GM12891 (cell line): ENCODE results near the gene TFPT.
A peak's percentile ranks its signal among the peaks of the same experiment; 100 is the strongest.

Source experiments
- POLR2A ChIP-seq: IDR thresholded peaks from 2 replicates; pipeline ENCODE4 v1.6.1; 2011; ENCODE audit warnings: low read depth, low read length, control low read depth
- POLR2AphosphoS5 ChIP-seq: IDR thresholded peaks from 2 replicates; pipeline ENCODE4 v1.6.1; 2011; ENCODE audit warnings: low read depth, low read length, control low read depth
- TAF1 ChIP-seq: IDR thresholded peaks from 2 replicates; pipeline ENCODE4 v1.6.1; 2011; ENCODE audit warnings: low read depth, low read length, control low read depth

DNA sequence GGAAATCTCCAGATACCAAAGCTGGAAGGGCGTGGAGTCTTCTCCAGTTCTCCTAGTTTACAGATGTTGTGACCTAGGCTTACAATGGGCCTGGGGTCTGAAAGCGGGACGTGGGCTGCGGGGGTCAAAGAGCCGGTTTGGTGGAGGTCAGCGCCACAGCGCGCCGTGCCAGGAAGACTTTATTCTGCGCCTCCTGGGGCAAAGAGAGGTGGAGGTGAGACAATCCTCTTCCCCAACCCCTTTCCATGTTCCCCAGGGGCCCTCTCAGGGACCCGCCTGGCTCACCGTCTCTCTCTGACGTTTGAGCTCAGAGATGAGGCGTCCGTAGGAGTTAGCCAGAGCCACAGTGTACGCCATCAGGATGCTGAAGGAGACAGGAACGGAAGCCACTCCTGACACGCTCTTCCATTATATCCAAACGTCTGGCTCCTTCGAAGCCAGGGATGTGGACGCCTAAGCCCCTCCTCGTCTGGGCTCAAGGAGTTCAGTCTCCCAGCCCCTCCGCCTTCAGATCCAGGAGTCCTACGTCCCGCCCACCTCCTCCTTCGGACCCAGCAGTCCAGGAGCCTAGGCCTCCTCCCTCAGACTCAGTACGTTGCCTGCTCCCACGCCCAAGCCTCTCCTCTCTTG, 44.8 kb upstream of the TFPT start:
- TF ChIP-seq POLR2A = 0 out of 2 replicates have a peak, but pooled peaks have one; percentile 17
- TF ChIP-seq TAF1 = no peak
- TF ChIP-seq POLR2AphosphoS5 = no peak
